Endothelial cell of umbilical vein (primary cell): ENCODE results near the gene CHI3L2. TPM values are rescaled to one million over a fixed set of nuclear protein-coding genes. Genes with fewer than 3 reads are reported as not detected.

ENCODE experiments used
- BruUV-seq: library from RNA; stranded (reverse); fragments of 400-500 nt; replicated peaks from 2 replicates; lab custom pipeline; 2021; lab: Mats Ljungman, UMichigan
- CTCF ChIA-PET: fragments of 300-600, 350-600 bp; sonication (Branson Sonifier 250); formaldehyde crosslinking; loops from one replicate; lab custom pipeline; 2021; ENCODE audit warnings: antibody characterized with exemption, inconsistent platforms; lab: Charles Lee
- POLR2A ChIA-PET: fragments of 300-600, 350-600 bp; sonication (Branson Sonifier 250); formaldehyde crosslinking; loops from one replicate; lab custom pipeline; 2021; ENCODE audit warnings: antibody characterized with exemption, inconsistent platforms; lab: Charles Lee
- DNase-seq: peaks from one replicate; pipeline ENCODE4 v3.0.0-alpha.2; 2011; ENCODE audit warnings: low read depth, low spot score
- FAIRE-seq: peaks from 2 replicates; lab custom pipeline; 2011; peaks lifted over from hg19 to GRCh38; lab: Jason Lieb, UNC
- H2AFZ ChIP-seq: 2 replicates; pipeline ENCODE4 v1.6.0; 2012; ENCODE audit warnings: low read depth, low read length, control low read depth, inconsistent platforms
- H3K27ac ChIP-seq: 2 replicates; pipeline ENCODE4 v1.5.1; 2011; ENCODE audit warnings: low read depth, mild to moderate bottlenecking, control low read depth, low read length, moderate library complexity; ENCODE audit not compliant: insufficient read depth
- H3K27me3 ChIP-seq, 2 experiments: 2 replicates each; pipeline versions ENCODE4 v1.6.0 to v1.6.1; 2011; ENCODE audit warnings: low read length in 2 of 2, mixed read lengths in 1 of 2; ENCODE audit not compliant: control insufficient read depth in 2 of 2, insufficient read depth in 2 of 2
- H3K36me3 ChIP-seq, 2 experiments: 2 replicates in 1 of 2; 3 replicates in 1 of 2; pipeline ENCODE4 v1.5.1; 2011; ENCODE audit warnings: low read length in 2 of 2, mild to moderate bottlenecking in 1 of 2, moderate library complexity in 1 of 2; ENCODE audit not compliant: control insufficient read depth in 2 of 2, insufficient read depth in 2 of 2; ENCODE audit errors: extremely low read depth in 1 of 2
- H3K4me1 ChIP-seq: 3 replicates; pipeline ENCODE4 v1.5.1; 2011; ENCODE audit warnings: mild to moderate bottlenecking, low read length; ENCODE audit not compliant: control insufficient read depth, insufficient read depth; ENCODE audit errors: extremely low read depth
- H3K4me2 ChIP-seq: 2 replicates; pipeline ENCODE4 v1.6.1; 2011; ENCODE audit warnings: low read length, control low read depth, mixed read lengths; ENCODE audit not compliant: insufficient read depth
- H3K4me3 ChIP-seq, 3 experiments: fragments of 200-600 bp in 1 of 3; sonication (generic), shearing (Covaris generic) in 1 of 3; replicated peaks in 1 of 3; 2 replicates each; pipeline ENCODE4 v1.5.1; 2011 to 2016; ENCODE audit warnings: control low read depth in 3 of 3, low read length in 3 of 3, mild to moderate bottlenecking in 2 of 3, inconsistent platforms in 1 of 3, low read depth in 1 of 3, moderate library complexity in 1 of 3; ENCODE audit not compliant: insufficient read depth in 1 of 3
- H3K79me2 ChIP-seq: 2 replicates; pipeline ENCODE4 v1.6.0; 2012; ENCODE audit warnings: low read length, inconsistent platforms; ENCODE audit not compliant: control insufficient read depth, insufficient read depth
- H3K9ac ChIP-seq: replicated peaks from 2 replicates; pipeline ENCODE3; 2011; ENCODE audit warnings: low read length, control low read depth; ENCODE audit not compliant: insufficient read depth; ENCODE audit errors: extremely low read depth
- H3K9me1 ChIP-seq: replicated peaks from 3 replicates; pipeline ENCODE4 v1.6.0; 2011; ENCODE audit warnings: mild to moderate bottlenecking, low read length; ENCODE audit not compliant: control insufficient read depth, insufficient read depth; ENCODE audit errors: extremely low read depth
- H3K9me3 ChIP-seq: replicated peaks from 2 replicates; pipeline ENCODE4 v1.5.1; 2012; ENCODE audit warnings: low read length, inconsistent platforms; ENCODE audit not compliant: control insufficient read depth, insufficient read depth
- H4K20me1 ChIP-seq: replicated peaks from 2 replicates; pipeline ENCODE3; 2011; ENCODE audit warnings: mild to moderate bottlenecking, low read length; ENCODE audit not compliant: control insufficient read depth, insufficient read depth; ENCODE audit errors: extremely low read depth
- CTCF ChIP-seq, 2 donors: IDR thresholded peaks; 1 replicate in 1 of 2; 2 replicates in 1 of 2; pipeline ENCODE4 v1.5.1; 2011; ENCODE audit warnings: low read length in 2 of 2, mild to moderate bottlenecking in 2 of 2, moderate library complexity in 2 of 2, control low read depth in 1 of 2, inconsistent platforms in 1 of 2, low read depth in 1 of 2; ENCODE audit not compliant: insufficient read depth in 1 of 2; ENCODE audit errors: extremely low read depth in 1 of 2
- EZH2 ChIP-seq: IDR thresholded peaks from 2 replicates; pipeline ENCODE4 v1.6.1; 2012; ENCODE audit warnings: borderline replicate concordance, low read depth, mild to moderate bottlenecking, moderate library complexity, low read length, inconsistent platforms; ENCODE audit not compliant: severe bottlenecking
- FOS ChIP-seq: IDR thresholded peaks from 2 replicates; pipeline ENCODE4 v1.6.1; 2011; ENCODE audit warnings: mild to moderate bottlenecking, low read length, moderate library complexity, borderline replicate concordance; ENCODE audit not compliant: insufficient read depth
- GATA2 ChIP-seq: IDR thresholded peaks from 2 replicates; pipeline ENCODE4 v1.7.0; 2011; ENCODE audit warnings: low read depth, mild to moderate bottlenecking, moderate library complexity, mixed read lengths, low read length; ENCODE audit not compliant: insufficient read length, insufficient read depth
- JUN ChIP-seq: IDR thresholded peaks from 2 replicates; pipeline ENCODE4 v1.6.1; 2011; ENCODE audit warnings: borderline replicate concordance, low read depth; ENCODE audit not compliant: insufficient read length, insufficient read depth
- MAX ChIP-seq: IDR thresholded peaks from 2 replicates; pipeline ENCODE4 v1.6.1; 2011; ENCODE audit not compliant: insufficient read depth, insufficient read length
- MYC ChIP-seq: IDR thresholded peaks from one replicate; pipeline ENCODE4 v1.6.1; 2011; ENCODE audit warnings: mild to moderate bottlenecking, low read depth, low read length
- POLR2A ChIP-seq: IDR thresholded peaks from 2 replicates; pipeline ENCODE4 v1.6.1; 2012; ENCODE audit warnings: low read depth, mild to moderate bottlenecking, control low read depth, low read length
- POLR2AphosphoS5 ChIP-seq: IDR thresholded peaks from 2 replicates; pipeline ENCODE4 v1.6.1; 2012; ENCODE audit warnings: low read depth, mild to moderate bottlenecking, control low read depth, low read length, moderate library complexity; ENCODE audit not compliant: insufficient read depth
- dilution Hi-C: fragments of 300-500 bp; cut with MboI; formaldehyde crosslinking; loops from one replicate; pipeline ENCODE4 v1.15.0; 2019; ENCODE audit warnings: low sequenced_read_pairs; ENCODE audit not compliant: extremely low pct_ligation_motif_present
- intact Hi-C: fragments of 100-400 bp; cut with micrococcal nuclease; formaldehyde crosslinking; loops from one replicate; pipeline ENCODE4 v1.10.0; 2022
- polyA plus RNA-seq, 4 experiments: library from polyadenylated mRNA; depleted of rRNA in 3 of 4; stranded (reverse) in 3 of 4; unstranded in 1 of 4; fragments of >200 nt; gene quantifications; 2 replicates each; pipeline versions ENCODE4 v1.2.1 to v1.2.3, GENCODE V29; 2011 to 2012; ENCODE audit warnings: missing spikeins in 1 of 4
- total RNA-seq: library from RNA; stranded (reverse); gene quantifications from 2 replicates; pipeline ENCODE4 v1.2.3, GENCODE V29; 2021

The CHI3L2 gene
- total and polyA plus RNA-seq, 2 donors (not counting 3 experiments of a cell fraction or from before 2014, with no cell fraction given), result not detected

GRCh38 chr1:111208921-111209320, 18.6 kb upstream of the CHI3L2 start:
- no peaks in the 10 kb centered on the region for H3K9me1 ChIP-seq
- DNase-seq, result no peak
- no peak overlapping the region for H3K9ac ChIP-seq
- H3K4me1 ChIP-seq, result peaks cover 3% of the 10 kb centered on the region
- H3K9me3 ChIP-seq, result no peaks in the 10 kb centered on the region
- H3K27me3 ChIP-seq, result peaks cover 24 to 33% of the 10 kb centered on the region in 2 experiments
- H3K27ac ChIP-seq, result no peak overlapping the region
- no peaks in the 10 kb centered on the region for H3K79me2 ChIP-seq
- H3K4me3 ChIP-seq, result no peak overlapping the region
- ChIA-PET CTCF (no interaction called here), POLR2A (no interaction called here)
- TF ChIP-seq MAX (no peak), POLR2AphosphoS5 (no peak), EZH2 (no peak), MYC (no peak), POLR2A (no peak), CTCF (IDR thresholded peaks at IDR 0.05; ENCODE audit: extremely low read depth in 1 of 2, insufficient read depth in 1 of 2, low read depth in 1 of 2, low read length in 2 of 2) (no peak), JUN (no peak), FOS (no peak), GATA2 (no peak)
- no peaks in the 10 kb centered on the region for H3K36me3 ChIP-seq
- FAIRE-seq, result no peak
- no TSS peak for BruUV-seq
- dilution Hi-C loops (no loop called here), intact Hi-C loops (no loop called here)
- no peaks in the 10 kb centered on the region for H4K20me1 ChIP-seq
- H3K4me2 ChIP-seq, result no peak overlapping the region
- H2AFZ ChIP-seq, result no peak overlapping the region
